ENCODE data around the gene CDC123. TPM values are rescaled to one million over a fixed set of nuclear protein-coding genes. Genes with fewer than 3 reads are reported as not detected.

The CDC123 gene, protein sequence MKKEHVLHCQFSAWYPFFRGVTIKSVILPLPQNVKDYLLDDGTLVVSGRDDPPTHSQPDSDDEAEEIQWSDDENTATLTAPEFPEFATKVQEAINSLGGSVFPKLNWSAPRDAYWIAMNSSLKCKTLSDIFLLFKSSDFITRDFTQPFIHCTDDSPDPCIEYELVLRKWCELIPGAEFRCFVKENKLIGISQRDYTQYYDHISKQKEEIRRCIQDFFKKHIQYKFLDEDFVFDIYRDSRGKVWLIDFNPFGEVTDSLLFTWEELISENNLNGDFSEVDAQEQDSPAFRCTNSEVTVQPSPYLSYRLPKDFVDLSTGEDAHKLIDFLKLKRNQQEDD
- total RNA-seq: 154 and 205 TPM in 2 replicates

DNA sequence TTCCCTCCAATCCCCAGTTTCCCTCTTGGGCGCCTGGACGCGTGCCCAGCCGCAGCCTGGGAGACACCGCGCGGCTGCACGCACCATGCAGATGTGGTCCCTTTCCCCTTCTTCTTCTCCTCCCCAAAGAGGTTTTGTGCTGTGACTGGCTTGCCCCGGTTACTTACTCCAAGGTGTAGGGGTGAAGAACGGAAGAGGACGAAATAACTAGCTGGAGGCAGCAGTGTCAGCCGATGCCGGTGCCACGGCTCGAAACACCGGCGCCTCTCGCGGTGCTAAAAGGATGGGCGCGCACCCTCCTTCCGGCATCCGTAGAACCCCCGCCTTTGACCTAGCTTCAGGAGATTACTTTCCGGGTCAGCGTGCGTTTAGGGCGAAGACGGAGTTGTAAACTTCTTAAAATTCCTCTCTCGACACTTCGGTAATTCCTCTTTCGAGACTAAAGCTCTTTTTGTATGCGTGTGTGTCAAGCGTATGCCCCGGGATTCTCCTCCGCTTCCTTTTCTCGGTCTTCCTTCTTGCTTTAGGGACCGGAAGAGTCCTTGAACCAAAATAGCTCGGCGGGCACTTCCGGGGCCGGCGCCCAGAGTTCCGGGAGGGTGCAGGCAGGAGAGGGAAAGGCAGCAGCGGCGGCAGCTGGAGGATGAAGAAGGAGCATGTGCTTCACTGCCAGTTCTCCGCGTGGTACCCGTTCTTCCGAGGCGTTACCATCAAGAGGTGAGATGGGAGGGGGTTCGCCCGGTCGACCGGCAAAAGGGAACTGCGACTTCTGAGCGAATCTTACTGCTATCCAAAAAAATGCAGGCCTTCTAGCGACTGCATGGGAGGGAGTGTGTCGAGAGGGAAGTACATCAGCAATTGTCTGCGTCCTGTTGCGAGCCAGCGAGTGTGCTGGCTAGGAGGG, at the start of gene CDC123, which contains the start of gene NUDT5:
CDC123 (plus strand) TSS at position 586 of the 904 bp plus-strand sequence; CDS start at position 644, 58 bp downstream.
NUDT5 (minus strand) TSS at position 289 of the 904 bp plus-strand sequence. CDS start 9,600 bp downstream, outside the sequence.

Other genes starting within 250 kb of the CDC123 start
- gene UPF2, start 153.4 kb upstream of the CDC123 start, total RNA-seq: 12.0 and 26.1 TPM in 2 replicates
- gene DHTKD1, start 127.2 kb upstream of the CDC123 start, total RNA-seq: 18.3 and 22.4 TPM in 2 replicates
- 2.6 and 6.5 TPM in 2 replicates for gene SEC61A2, start 66.5 kb upstream of the CDC123 start, total RNA-seq
- 53.3 and 71.1 TPM in 2 replicates for gene NUDT5, start 297 bp upstream of the CDC123 start, total RNA-seq
- 0.49 and 3.1 TPM in 2 replicates for gene CAMK1D, start 153.4 kb downstream of the CDC123 start, total RNA-seq